Muscle layer of colon (tissue), 2 donors: Measurements from ENCODE around the gene FBXO7.

Experiments used
- H3K27ac ChIP-seq: one replicate; pipeline ENCODE4 v1.7.0; 2013; ENCODE audit warnings: low read depth, mild to moderate bottlenecking, low read length, moderate library complexity
- H3K27me3 ChIP-seq, 2 donors: one replicate each; pipeline ENCODE4 v1.7.0; 2013; ENCODE audit warnings: low read length in 2 of 2, mild to moderate bottlenecking in 2 of 2; ENCODE audit not compliant: insufficient read depth in 2 of 2, control insufficient read depth in 1 of 2
- H3K36me3 ChIP-seq: one replicate; pipeline ENCODE4 v1.7.0; 2013; ENCODE audit warnings: mild to moderate bottlenecking, low read length; ENCODE audit not compliant: insufficient read depth
- H3K4me1 ChIP-seq: one replicate; pipeline ENCODE4 v1.7.0; 2013; ENCODE audit warnings: mild to moderate bottlenecking, low read length; ENCODE audit not compliant: insufficient read depth
- H3K4me3 ChIP-seq, 2 donors: one replicate each; pipeline ENCODE4 v1.7.0; 2013; ENCODE audit warnings: low read length in 2 of 2, low read depth in 1 of 2, mild to moderate bottlenecking in 1 of 2, moderate library complexity in 1 of 2
- H3K9ac ChIP-seq: one replicate; pipeline ENCODE4 v1.7.0; 2013; ENCODE audit warnings: low read length
- H3K9me3 ChIP-seq: one replicate; pipeline ENCODE4 v1.7.0; 2013; ENCODE audit warnings: mild to moderate bottlenecking, low read length
- donor health status: abdominal sarcoma.
- donor health status: Adenocarcinoma of cecum.

FBXO7 gene

GRCh38 chr22:32532820-32533128, 58.2 kb downstream of the FBXO7 start:
- peaks cover 22% of the 10 kb centered on the region for H3K4me1 ChIP-seq
- no peak overlapping the region for H3K27ac ChIP-seq
- no peaks in the 10 kb centered on the region for H3K9me3 ChIP-seq
- H3K27me3 ChIP-seq, result no peaks in the 10 kb centered on the region
- no peak overlapping the region for H3K9ac ChIP-seq
- no peaks in the 10 kb centered on the region for H3K36me3 ChIP-seq
- no peak overlapping the region for H3K4me3 ChIP-seq

- Histone ChIP-seq H3K27ac (no peak overlapping the region), H3K27me3 (no peaks in the 10 kb centered on the region), H3K4me1 (peaks cover 22% of the 10 kb centered on the region), H3K36me3 (no peaks in the 10 kb centered on the region), H3K9me3 (no peaks in the 10 kb centered on the region), H3K9ac (no peak overlapping the region), H3K4me3 (no peak overlapping the region)
Measured at GRCh38 chr22:32533265-32534111, 58.9 kb downstream of the FBXO7 start.

- Histone ChIP-seq H3K27me3 (no peaks in the 10 kb centered on the region), H3K36me3 (no peaks in the 10 kb centered on the region), H3K9ac (no peak overlapping the region), H3K4me1 (peaks cover 22% of the 10 kb centered on the region), H3K4me3 (no peak overlapping the region), H3K27ac (no peak overlapping the region), H3K9me3 (no peaks in the 10 kb centered on the region)
Measured at GRCh38 chr22:32534252-32535235, 59.9 kb downstream of the FBXO7 start.

GRCh38 chr22:32535531-32536190, 61.0 kb downstream of the FBXO7 start:
- no peaks in the 10 kb centered on the region for H3K36me3 ChIP-seq
- H3K9me3 ChIP-seq, result no peaks in the 10 kb centered on the region
- peaks cover 16% of the 10 kb centered on the region for H3K4me1 ChIP-seq
- no peak overlapping the region for H3K9ac ChIP-seq
- no peak overlapping the region for H3K27ac ChIP-seq
- H3K4me3 ChIP-seq, result no peak overlapping the region
- no peaks in the 10 kb centered on the region for H3K27me3 ChIP-seq

- H3K4me1 ChIP-seq, result peaks cover 16% of the 10 kb centered on the region
- no peaks in the 10 kb centered on the region for H3K27me3 ChIP-seq
- no peak overlapping the region for H3K27ac ChIP-seq
Measured at GRCh38 chr22:32536352-32536751, 61.7 kb downstream of the FBXO7 start.

GRCh38 chr22:32538521-32538920, 63.9 kb downstream of the FBXO7 start:
- Histone ChIP-seq H3K4me3 (no peak overlapping the region), H3K9me3 (no peaks in the 10 kb centered on the region), H3K36me3 (no peaks in the 10 kb centered on the region), H3K27me3 (no peaks in the 10 kb centered on the region), H3K4me1 (peaks cover 5% of the 10 kb centered on the region), H3K9ac (no peak overlapping the region), H3K27ac (no peak overlapping the region)

More at GRCh38 chr22:32536352-32536751, 61.7 kb downstream of the FBXO7 start:
- Histone ChIP-seq H3K9ac (no peak overlapping the region), H3K36me3 (no peaks in the 10 kb centered on the region), H3K9me3 (no peaks in the 10 kb centered on the region), H3K4me3 (no peak overlapping the region)

GRCh38 chr22:32539631-32540421, 65.2 kb downstream of the FBXO7 start:
- Histone ChIP-seq H3K4me3 (no peak overlapping the region), H3K9me3 (no peaks in the 10 kb centered on the region), H3K9ac (no peak overlapping the region), H3K4me1 (no peaks in the 10 kb centered on the region), H3K36me3 (no peaks in the 10 kb centered on the region), H3K27ac (no peak overlapping the region), H3K27me3 (no peaks in the 10 kb centered on the region)

GRCh38 chr22:32541481-32541880, 66.9 kb downstream of the FBXO7 start:
- Histone ChIP-seq H3K4me3 (no peak overlapping the region), H3K4me1 (no peaks in the 10 kb centered on the region), H3K36me3 (no peaks in the 10 kb centered on the region), H3K9me3 (no peaks in the 10 kb centered on the region), H3K27me3 (no peaks in the 10 kb centered on the region), H3K27ac (no peak overlapping the region), H3K9ac (no peak overlapping the region)

- no peaks in the 10 kb centered on the region for H3K27me3 ChIP-seq
- no peaks in the 10 kb centered on the region for H3K36me3 ChIP-seq
- no peaks in the 10 kb centered on the region for H3K4me1 ChIP-seq
- no peak overlapping the region for H3K4me3 ChIP-seq
- H3K9ac ChIP-seq, result no peak overlapping the region
- H3K9me3 ChIP-seq, result no peaks in the 10 kb centered on the region
- H3K27ac ChIP-seq, result no peak overlapping the region
Measured at GRCh38 chr22:32542066-32542676, 67.6 kb downstream of the FBXO7 start.

- Histone ChIP-seq H3K4me1 (no peaks in the 10 kb centered on the region), H3K9ac (no peak overlapping the region), H3K27ac (no peak overlapping the region), H3K36me3 (no peaks in the 10 kb centered on the region), H3K4me3 (no peak overlapping the region), H3K9me3 (no peaks in the 10 kb centered on the region), H3K27me3 (no peaks in the 10 kb centered on the region)
Measured at GRCh38 chr22:32542677-32543357, 68.2 kb downstream of the FBXO7 start.
